Upper lobe of right lung (tissue), 1 donor: Measurements from ENCODE around the gene PXYLP1. TPM values are rescaled to one million over a fixed set of nuclear protein-coding genes. Genes with fewer than 3 reads are reported as not detected.

ENCODE experiments used
- total RNA-seq: library from RNA; stranded (reverse); fragmentation: NEBNext Ultra II Directional; extraction: Animal tissue kit (Norgen Biotek cat#: 25700); gene quantifications from one replicate; pipeline ENCODE4 v1.2.1, GENCODE V29; 2021
- donor health status: DM: no; HTN: yes; CAD: no; lungs with severe emphysema.

Gene PXYLP1
- total RNA-seq, 1 donor from 2014 or later: 13.6 TPM

Other genes starting within 250 kb of the PXYLP1 start
- 1.2 TPM for gene SPSB4, start 180.5 kb upstream of the PXYLP1 start, total RNA-seq
- 118 TPM for gene ZBTB38, start 136.7 kb downstream of the PXYLP1 start, total RNA-seq